GM18511 (cell line): ENCODE measurements around the gene PRKCE.

Experiments
- ATAC-seq: cut with Tn5 transposase; IDR thresholded peaks from one replicate; pipeline ENCODE4 v1.9.1; 2021; ENCODE audit warnings: mild to moderate bottlenecking, moderate library complexity; ENCODE audit not compliant: unreplicated experiment

The PRKCE gene

GRCh38 chr2:46025081-46025480 lies 373.6 kb downstream of the PRKCE start:
- no peak for ATAC-seq

- no peak for ATAC-seq
Measured at GRCh38 chr2:46025676-46026075, 374.2 kb downstream of the PRKCE start.

GRCh38 chr2:46026431-46026830 lies 375.0 kb downstream of the PRKCE start:
- no peak for ATAC-seq

- ATAC-seq: no peak
Measured at GRCh38 chr2:46029332-46029811, 377.9 kb downstream of the PRKCE start.

- no peak for ATAC-seq
Measured at GRCh38 chr2:46030330-46030729, 378.9 kb downstream of the PRKCE start.

- no peak for ATAC-seq
Measured at GRCh38 chr2:46032161-46032813, 380.8 kb downstream of the PRKCE start.

- ATAC-seq: no peak
Measured at GRCh38 chr2:46032996-46033395, 381.5 kb downstream of the PRKCE start.

- no peak for ATAC-seq
Measured at GRCh38 chr2:46034535-46034934, 383.1 kb downstream of the PRKCE start.

GRCh38 chr2:46036929-46037328 lies 385.5 kb downstream of the PRKCE start:
- ATAC-seq: no peak

GRCh38 chr2:46039543-46040303 lies 388.2 kb downstream of the PRKCE start:
- ATAC-seq: no peak

GRCh38 chr2:46040563-46041155 lies 389.2 kb downstream of the PRKCE start:
- no peak for ATAC-seq

- no peak for ATAC-seq
Measured at GRCh38 chr2:46041434-46041833, 390.0 kb downstream of the PRKCE start.

GRCh38 chr2:46042207-46042637 lies 390.7 kb downstream of the PRKCE start:
- no peak for ATAC-seq

- ATAC-seq: no peak
Measured at GRCh38 chr2:46042711-46043110, 391.2 kb downstream of the PRKCE start.

GRCh38 chr2:46045888-46046287 lies 394.4 kb downstream of the PRKCE start:
- no peak for ATAC-seq

GRCh38 chr2:46047290-46047689 lies 395.8 kb downstream of the PRKCE start:
- no peak for ATAC-seq

GRCh38 chr2:46048693-46049092 lies 397.2 kb downstream of the PRKCE start:
- no peak for ATAC-seq

- ATAC-seq: no peak
Measured at GRCh38 chr2:46050027-46050426, 398.6 kb downstream of the PRKCE start.

GRCh38 chr2:46050489-46050888 lies 399.0 kb downstream of the PRKCE start:
- no peak for ATAC-seq

- ATAC-seq: no peak
Measured at GRCh38 chr2:46051085-46051484, 399.6 kb downstream of the PRKCE start.

- ATAC-seq: no peak
Measured at GRCh38 chr2:46053564-46053963, 402.1 kb downstream of the PRKCE start.

- no peak for ATAC-seq
Measured at GRCh38 chr2:46056541-46056940, 405.1 kb downstream of the PRKCE start.
